DOHH2 (cell line): ENCODE data around the gene RALBP1.

Source experiments
- EZH2phosphoT487 ChIP-seq: fragments of 200-600 bp; sonication (generic); IDR thresholded peaks from 2 replicates; pipeline ENCODE4 v1.6.1; 2017; ENCODE audit warnings: borderline replicate concordance, mild to moderate bottlenecking, antibody characterized with exemption, low read length, moderate library complexity, mixed read lengths
- TF ChIP-seq, protein P1 (sequence below): fragments of 200-600 bp; sonication (generic); IDR thresholded peaks from one replicate; pipeline ENCODE4 v1.5.1; 2014; ENCODE audit warnings: antibody characterized with exemption, mild to moderate bottlenecking, low read depth, low read length; ENCODE audit not compliant: poor library complexity, severe bottlenecking

GRCh38 chr18:9568186-9568585 is 92.9 kb downstream of the RALBP1 start:
- TF ChIP-seq, protein P1, sequence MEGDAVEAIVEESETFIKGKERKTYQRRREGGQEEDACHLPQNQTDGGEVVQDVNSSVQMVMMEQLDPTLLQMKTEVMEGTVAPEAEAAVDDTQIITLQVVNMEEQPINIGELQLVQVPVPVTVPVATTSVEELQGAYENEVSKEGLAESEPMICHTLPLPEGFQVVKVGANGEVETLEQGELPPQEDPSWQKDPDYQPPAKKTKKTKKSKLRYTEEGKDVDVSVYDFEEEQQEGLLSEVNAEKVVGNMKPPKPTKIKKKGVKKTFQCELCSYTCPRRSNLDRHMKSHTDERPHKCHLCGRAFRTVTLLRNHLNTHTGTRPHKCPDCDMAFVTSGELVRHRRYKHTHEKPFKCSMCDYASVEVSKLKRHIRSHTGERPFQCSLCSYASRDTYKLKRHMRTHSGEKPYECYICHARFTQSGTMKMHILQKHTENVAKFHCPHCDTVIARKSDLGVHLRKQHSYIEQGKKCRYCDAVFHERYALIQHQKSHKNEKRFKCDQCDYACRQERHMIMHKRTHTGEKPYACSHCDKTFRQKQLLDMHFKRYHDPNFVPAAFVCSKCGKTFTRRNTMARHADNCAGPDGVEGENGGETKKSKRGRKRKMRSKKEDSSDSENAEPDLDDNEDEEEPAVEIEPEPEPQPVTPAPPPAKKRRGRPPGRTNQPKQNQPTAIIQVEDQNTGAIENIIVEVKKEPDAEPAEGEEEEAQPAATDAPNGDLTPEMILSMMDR = no peak
- no peak for TF ChIP-seq EZH2phosphoT487
